DMS 273 (cell line): ENCODE results near the gene XCL1.

Experiments
- DNase-seq: peaks from one replicate; lab custom pipeline; 2025; ENCODE audit not compliant: unreplicated experiment; lab: John Stamatoyannopoulos, UW

The XCL1 gene

GRCh38 chr1:168603501-168604110 is 27.2 kb downstream of the XCL1 start:
- peak; percentile 87 for DNase-seq

- no peak for DNase-seq
Observed at GRCh38 chr1:168605443-168605842, 29.0 kb downstream of the XCL1 start.

- no peak for DNase-seq
Observed at GRCh38 chr1:168606096-168606495, 29.7 kb downstream of the XCL1 start.

- DNase-seq = no peak
Observed at GRCh38 chr1:168607872-168608428, 31.5 kb downstream of the XCL1 start.

- no peak for DNase-seq
Observed at GRCh38 chr1:168608796-168609715, 32.7 kb downstream of the XCL1 start.

- DNase-seq = peak; percentile 26
Observed at GRCh38 chr1:168609741-168610510, 33.5 kb downstream of the XCL1 start.

- DNase-seq = peak; percentile 37
Observed at GRCh38 chr1:168613038-168613451, 36.6 kb downstream of the XCL1 start.

- DNase-seq = peak; percentile 84
Observed at GRCh38 chr1:168613691-168614231, 37.4 kb downstream of the XCL1 start.

- peak; percentile 49 for DNase-seq
Observed at GRCh38 chr1:168614235-168614634, 37.8 kb downstream of the XCL1 start.

GRCh38 chr1:168615965-168616364 is 39.6 kb downstream of the XCL1 start:
- no peak for DNase-seq

GRCh38 chr1:168617974-168618750 is 41.8 kb downstream of the XCL1 start:
- no peak for DNase-seq

- DNase-seq = no peak
Observed at GRCh38 chr1:168618886-168619285, 42.5 kb downstream of the XCL1 start.

- no peak for DNase-seq
Observed at GRCh38 chr1:168621356-168621755, 45.0 kb downstream of the XCL1 start.

- peak; percentile 23 for DNase-seq
Observed at GRCh38 chr1:168623003-168623828, 46.8 kb downstream of the XCL1 start.

GRCh38 chr1:168623831-168624230 is 47.4 kb downstream of the XCL1 start:
- no peak for DNase-seq

GRCh38 chr1:168626326-168626725 is 49.9 kb downstream of the XCL1 start:
- DNase-seq = no peak

- no peak for DNase-seq
Observed at GRCh38 chr1:168627370-168627769, 51.0 kb downstream of the XCL1 start.

- no peak for DNase-seq
Observed at GRCh38 chr1:168628807-168629206, 52.4 kb downstream of the XCL1 start.

GRCh38 chr1:168629466-168629865 is 53.1 kb downstream of the XCL1 start:
- no peak for DNase-seq
